Mesenteric fat pad (tissue), 1 donor: ENCODE results near the gene ATL1. TPM values are rescaled to one million over a fixed set of nuclear protein-coding genes. Genes with fewer than 3 reads are reported as not detected.
"Not testable (repeated sequence)": the region's sequence is repeated elsewhere in the genome, so short reads cannot be mapped to it uniquely, and the experiment has no call there.

Experiments
- DNase-seq: peaks from one replicate; pipeline ENCODE4 v3.0.0-alpha.2; 2020; ENCODE audit warnings: low spot score
- total RNA-seq: library from RNA; stranded (reverse); fragmentation: NEBNext Ultra II Directional; extraction: Animal tissue kit (Norgen Biotek cat#: 25700); gene quantifications from one replicate; pipeline ENCODE4 v1.2.1, GENCODE V29; 2021
- donor health status: DM: yes; HTN: yes; CAD: no.

The ATL1 gene
- total RNA-seq, 1 donor from 2014 or later, result 3.6 TPM

- no peak for DNase-seq
These were observed 41.4 kb downstream of the ATL1 start for GRCh38 chr14:50601394-50601793.

- no peak for DNase-seq
These were observed 42.1 kb downstream of the ATL1 start for GRCh38 chr14:50602035-50602434.

GRCh38 chr14:50603565-50603964 is 43.6 kb downstream of the ATL1 start:
- no peak for DNase-seq

- no peak for DNase-seq
These were observed 45.8 kb downstream of the ATL1 start for GRCh38 chr14:50605766-50606165.

- DNase-seq, result no peak
These were observed 46.5 kb downstream of the ATL1 start for GRCh38 chr14:50606468-50606867.

GRCh38 chr14:50607181-50607580 is 47.2 kb downstream of the ATL1 start:
- no peak for DNase-seq

- no peak for DNase-seq
These were observed 47.8 kb downstream of the ATL1 start for GRCh38 chr14:50607761-50608160.

GRCh38 chr14:50608302-50608851 is 48.4 kb downstream of the ATL1 start:
- no peak for DNase-seq

GRCh38 chr14:50610465-50610864 is 50.5 kb downstream of the ATL1 start:
- no peak for DNase-seq

GRCh38 chr14:50612806-50613205 is 52.9 kb downstream of the ATL1 start:
- DNase-seq, result no peak

- no peak for DNase-seq
These were observed 55.1 kb downstream of the ATL1 start for GRCh38 chr14:50615056-50615455.

- DNase-seq, result no peak
These were observed 55.6 kb downstream of the ATL1 start for GRCh38 chr14:50615552-50615951.

- DNase-seq, result no peak
These were observed 56.3 kb downstream of the ATL1 start for GRCh38 chr14:50616275-50616674.

GRCh38 chr14:50619569-50620141 is 59.7 kb downstream of the ATL1 start:
- no peak for DNase-seq

- DNase-seq, result no peak
These were observed 60.4 kb downstream of the ATL1 start for GRCh38 chr14:50620341-50620740.

- DNase-seq, result no peak
These were observed 63.0 kb downstream of the ATL1 start for GRCh38 chr14:50622978-50623377.

GRCh38 chr14:50624447-50624846 is 64.5 kb downstream of the ATL1 start:
- DNase-seq, result no peak

- DNase-seq, result not testable (repeated sequence)
These were observed 65.0 kb downstream of the ATL1 start for GRCh38 chr14:50624947-50625346.

GRCh38 chr14:50631408-50631821 is 71.5 kb downstream of the ATL1 start:
- no peak for DNase-seq

GRCh38 chr14:50633954-50634353 is 74.0 kb downstream of the ATL1 start:
- no peak for DNase-seq

GRCh38 chr14:50635141-50635540 is 75.2 kb downstream of the ATL1 start:
- DNase-seq, result no peak

GRCh38 chr14:50647282-50647681 is 87.3 kb downstream of the ATL1 start:
- DNase-seq, result no peak

GRCh38 chr14:50647753-50648152 is 87.8 kb downstream of the ATL1 start:
- no peak for DNase-seq

- no peak for DNase-seq
These were observed 89.7 kb downstream of the ATL1 start for GRCh38 chr14:50649691-50650090.
